Endothelial cell of umbilical vein (primary cell): Measurements from ENCODE around the gene CLIC3. TPM values are rescaled to one million over a fixed set of nuclear protein-coding genes. Genes with fewer than 3 reads are reported as not detected.

Experiments used
- BruUV-seq: library from RNA; stranded (reverse); fragments of 400-500 nt; replicated peaks from 2 replicates; lab custom pipeline; 2021; lab: Mats Ljungman, UMichigan
- CTCF ChIA-PET: fragments of 300-600, 350-600 bp; sonication (Branson Sonifier 250); formaldehyde crosslinking; loops from one replicate; lab custom pipeline; 2021; ENCODE audit warnings: antibody characterized with exemption, inconsistent platforms; lab: Charles Lee
- POLR2A ChIA-PET: fragments of 300-600, 350-600 bp; sonication (Branson Sonifier 250); formaldehyde crosslinking; loops from one replicate; lab custom pipeline; 2021; ENCODE audit warnings: antibody characterized with exemption, inconsistent platforms; lab: Charles Lee
- DNase-seq: peaks from one replicate; pipeline ENCODE4 v3.0.0-alpha.2; 2011; ENCODE audit warnings: low read depth, low spot score
- FAIRE-seq: peaks from 2 replicates; lab custom pipeline; 2011; peaks lifted over from hg19 to GRCh38; lab: Jason Lieb, UNC
- H2AFZ ChIP-seq: 2 replicates; pipeline ENCODE4 v1.6.0; 2012; ENCODE audit warnings: low read depth, low read length, control low read depth, inconsistent platforms
- H3K27ac ChIP-seq: 2 replicates; pipeline ENCODE4 v1.5.1; 2011; ENCODE audit warnings: low read depth, mild to moderate bottlenecking, control low read depth, low read length, moderate library complexity; ENCODE audit not compliant: insufficient read depth
- H3K27me3 ChIP-seq, 2 experiments: 2 replicates each; pipeline versions ENCODE4 v1.6.0 to v1.6.1; 2011; ENCODE audit warnings: low read length in 2 of 2, mixed read lengths in 1 of 2; ENCODE audit not compliant: control insufficient read depth in 2 of 2, insufficient read depth in 2 of 2
- H3K36me3 ChIP-seq, 2 experiments: 2 replicates in 1 of 2; 3 replicates in 1 of 2; pipeline ENCODE4 v1.5.1; 2011; ENCODE audit warnings: low read length in 2 of 2, mild to moderate bottlenecking in 1 of 2, moderate library complexity in 1 of 2; ENCODE audit not compliant: control insufficient read depth in 2 of 2, insufficient read depth in 2 of 2; ENCODE audit errors: extremely low read depth in 1 of 2
- H3K4me1 ChIP-seq: 3 replicates; pipeline ENCODE4 v1.5.1; 2011; ENCODE audit warnings: mild to moderate bottlenecking, low read length; ENCODE audit not compliant: control insufficient read depth, insufficient read depth; ENCODE audit errors: extremely low read depth
- H3K4me2 ChIP-seq: 2 replicates; pipeline ENCODE4 v1.6.1; 2011; ENCODE audit warnings: low read length, control low read depth, mixed read lengths; ENCODE audit not compliant: insufficient read depth
- H3K4me3 ChIP-seq, 3 experiments: fragments of 200-600 bp in 1 of 3; sonication (generic), shearing (Covaris generic) in 1 of 3; replicated peaks in 1 of 3; 2 replicates each; pipeline ENCODE4 v1.5.1; 2011 to 2016; ENCODE audit warnings: control low read depth in 3 of 3, low read length in 3 of 3, mild to moderate bottlenecking in 2 of 3, inconsistent platforms in 1 of 3, low read depth in 1 of 3, moderate library complexity in 1 of 3; ENCODE audit not compliant: insufficient read depth in 1 of 3
- H3K79me2 ChIP-seq: 2 replicates; pipeline ENCODE4 v1.6.0; 2012; ENCODE audit warnings: low read length, inconsistent platforms; ENCODE audit not compliant: control insufficient read depth, insufficient read depth
- H3K9ac ChIP-seq: replicated peaks from 2 replicates; pipeline ENCODE3; 2011; ENCODE audit warnings: low read length, control low read depth; ENCODE audit not compliant: insufficient read depth; ENCODE audit errors: extremely low read depth
- H3K9me1 ChIP-seq: replicated peaks from 3 replicates; pipeline ENCODE4 v1.6.0; 2011; ENCODE audit warnings: mild to moderate bottlenecking, low read length; ENCODE audit not compliant: control insufficient read depth, insufficient read depth; ENCODE audit errors: extremely low read depth
- H3K9me3 ChIP-seq: replicated peaks from 2 replicates; pipeline ENCODE4 v1.5.1; 2012; ENCODE audit warnings: low read length, inconsistent platforms; ENCODE audit not compliant: control insufficient read depth, insufficient read depth
- H4K20me1 ChIP-seq: replicated peaks from 2 replicates; pipeline ENCODE3; 2011; ENCODE audit warnings: mild to moderate bottlenecking, low read length; ENCODE audit not compliant: control insufficient read depth, insufficient read depth; ENCODE audit errors: extremely low read depth
- EZH2 ChIP-seq: IDR thresholded peaks from 2 replicates; pipeline ENCODE4 v1.6.1; 2012; ENCODE audit warnings: borderline replicate concordance, low read depth, mild to moderate bottlenecking, moderate library complexity, low read length, inconsistent platforms; ENCODE audit not compliant: severe bottlenecking
- FOS ChIP-seq: IDR thresholded peaks from 2 replicates; pipeline ENCODE4 v1.6.1; 2011; ENCODE audit warnings: mild to moderate bottlenecking, low read length, moderate library complexity, borderline replicate concordance; ENCODE audit not compliant: insufficient read depth
- GATA2 ChIP-seq: IDR thresholded peaks from 2 replicates; pipeline ENCODE4 v1.7.0; 2011; ENCODE audit warnings: low read depth, mild to moderate bottlenecking, moderate library complexity, mixed read lengths, low read length; ENCODE audit not compliant: insufficient read length, insufficient read depth
- JUN ChIP-seq: IDR thresholded peaks from 2 replicates; pipeline ENCODE4 v1.6.1; 2011; ENCODE audit warnings: borderline replicate concordance, low read depth; ENCODE audit not compliant: insufficient read length, insufficient read depth
- MYC ChIP-seq: IDR thresholded peaks from one replicate; pipeline ENCODE4 v1.6.1; 2011; ENCODE audit warnings: mild to moderate bottlenecking, low read depth, low read length
- POLR2A ChIP-seq: IDR thresholded peaks from 2 replicates; pipeline ENCODE4 v1.6.1; 2012; ENCODE audit warnings: low read depth, mild to moderate bottlenecking, control low read depth, low read length
- POLR2AphosphoS5 ChIP-seq: IDR thresholded peaks from 2 replicates; pipeline ENCODE4 v1.6.1; 2012; ENCODE audit warnings: low read depth, mild to moderate bottlenecking, control low read depth, low read length, moderate library complexity; ENCODE audit not compliant: insufficient read depth
- dilution Hi-C: fragments of 300-500 bp; cut with MboI; formaldehyde crosslinking; loops from one replicate; pipeline ENCODE4 v1.15.0; 2019; ENCODE audit warnings: low sequenced_read_pairs; ENCODE audit not compliant: extremely low pct_ligation_motif_present
- intact Hi-C: fragments of 100-400 bp; cut with micrococcal nuclease; formaldehyde crosslinking; loops from one replicate; pipeline ENCODE4 v1.10.0; 2022
- polyA plus RNA-seq, 4 experiments: library from polyadenylated mRNA; depleted of rRNA in 3 of 4; stranded (reverse) in 3 of 4; unstranded in 1 of 4; fragments of >200 nt; gene quantifications; 2 replicates each; pipeline versions ENCODE4 v1.2.1 to v1.2.3, GENCODE V29; 2011 to 2012; ENCODE audit warnings: missing spikeins in 1 of 4
- total RNA-seq: library from RNA; stranded (reverse); gene quantifications from 2 replicates; pipeline ENCODE4 v1.2.3, GENCODE V29; 2021
- TF ChIP-seq, protein P1 (sequence below): IDR thresholded peaks from 2 replicates; pipeline ENCODE4 v1.6.1; 2011; ENCODE audit not compliant: insufficient read depth, insufficient read length
- TF ChIP-seq, protein P2 (sequence below), 2 donors: IDR thresholded peaks; 1 replicate in 1 of 2; 2 replicates in 1 of 2; pipeline ENCODE4 v1.5.1; 2011; ENCODE audit warnings: low read length in 2 of 2, mild to moderate bottlenecking in 2 of 2, moderate library complexity in 2 of 2, control low read depth in 1 of 2, inconsistent platforms in 1 of 2, low read depth in 1 of 2; ENCODE audit not compliant: insufficient read depth in 1 of 2; ENCODE audit errors: extremely low read depth in 1 of 2

CLIC3 gene
- total and polyA plus RNA-seq, 2 donors (not counting 3 experiments of a cell fraction or from before 2014, with no cell fraction given): 2.3 TPM; not detected in 1

DNA sequence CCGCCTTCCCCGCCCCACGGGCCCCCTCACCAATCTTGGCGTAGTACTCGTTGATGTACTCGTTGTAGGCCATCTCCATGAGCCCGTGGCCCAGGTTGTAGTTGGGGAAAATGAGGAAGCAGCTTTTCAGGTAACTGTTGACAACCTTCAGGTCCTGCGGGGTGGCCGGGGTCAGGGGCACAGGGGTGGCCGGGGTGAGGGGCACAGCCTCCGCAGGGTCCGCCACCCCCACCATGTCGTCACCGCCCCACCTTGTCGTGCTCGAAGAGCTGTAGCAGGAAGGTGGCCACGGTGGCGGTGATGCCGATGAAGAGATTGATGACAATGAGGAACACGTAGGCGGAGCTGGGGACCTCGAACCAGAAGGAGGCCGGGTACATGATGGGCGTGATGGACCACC lies 14.8 kb upstream of the CLIC3 start:
- Histone ChIP-seq H3K27ac (no peak overlapping the region), H3K79me2 (no peaks in the 10 kb centered on the region), H3K4me3 (no peak overlapping the region), H3K4me1 (no peaks in the 10 kb centered on the region), H3K27me3 (no peaks in the 10 kb centered on the region), H2AFZ (no peak overlapping the region), H3K9me3 (no peaks in the 10 kb centered on the region), H4K20me1 (no peaks in the 10 kb centered on the region), H3K36me3 (no peaks in the 10 kb centered on the region), H3K4me2 (no peak overlapping the region), H3K9me1 (no peaks in the 10 kb centered on the region), H3K9ac (no peak overlapping the region)
- DNase-seq: no peak
- no TSS peak for BruUV-seq
- no peak for FAIRE-seq
- TF ChIP-seq EZH2: no peak
- no peak for TF ChIP-seq POLR2AphosphoS5
- no peak for TF ChIP-seq MYC
- TF ChIP-seq POLR2A: no peak
- TF ChIP-seq JUN: no peak
- TF ChIP-seq FOS: no peak
- TF ChIP-seq, protein P1, sequence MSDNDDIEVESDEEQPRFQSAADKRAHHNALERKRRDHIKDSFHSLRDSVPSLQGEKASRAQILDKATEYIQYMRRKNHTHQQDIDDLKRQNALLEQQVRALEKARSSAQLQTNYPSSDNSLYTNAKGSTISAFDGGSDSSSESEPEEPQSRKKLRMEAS: no peak
- TF ChIP-seq, protein P2, sequence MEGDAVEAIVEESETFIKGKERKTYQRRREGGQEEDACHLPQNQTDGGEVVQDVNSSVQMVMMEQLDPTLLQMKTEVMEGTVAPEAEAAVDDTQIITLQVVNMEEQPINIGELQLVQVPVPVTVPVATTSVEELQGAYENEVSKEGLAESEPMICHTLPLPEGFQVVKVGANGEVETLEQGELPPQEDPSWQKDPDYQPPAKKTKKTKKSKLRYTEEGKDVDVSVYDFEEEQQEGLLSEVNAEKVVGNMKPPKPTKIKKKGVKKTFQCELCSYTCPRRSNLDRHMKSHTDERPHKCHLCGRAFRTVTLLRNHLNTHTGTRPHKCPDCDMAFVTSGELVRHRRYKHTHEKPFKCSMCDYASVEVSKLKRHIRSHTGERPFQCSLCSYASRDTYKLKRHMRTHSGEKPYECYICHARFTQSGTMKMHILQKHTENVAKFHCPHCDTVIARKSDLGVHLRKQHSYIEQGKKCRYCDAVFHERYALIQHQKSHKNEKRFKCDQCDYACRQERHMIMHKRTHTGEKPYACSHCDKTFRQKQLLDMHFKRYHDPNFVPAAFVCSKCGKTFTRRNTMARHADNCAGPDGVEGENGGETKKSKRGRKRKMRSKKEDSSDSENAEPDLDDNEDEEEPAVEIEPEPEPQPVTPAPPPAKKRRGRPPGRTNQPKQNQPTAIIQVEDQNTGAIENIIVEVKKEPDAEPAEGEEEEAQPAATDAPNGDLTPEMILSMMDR (IDR thresholded peaks at IDR 0.05; ENCODE audit: extremely low read depth in 1 of 2, insufficient read depth in 1 of 2, low read depth in 1 of 2, low read length in 2 of 2): no peak
- no peak for TF ChIP-seq GATA2
- ChIA-PET POLR2A (no interaction called here), CTCF (interaction anchor here (1.4 to 1.9 kb wide), 3 partner anchors 18 to 24 kb away, joined by 3 to 6 read pairs (median 4); no protein-coding TSS in a partner anchor)
- dilution Hi-C loops (no loop called here), intact Hi-C loops (no loop called here)
